DMS53 treated with DMSO at 0.1 percent for 48 hours (cell line): Measurements from ENCODE around the gene ZC3H12C.

ENCODE experiments used
- DNase-seq: peaks from one replicate; lab custom pipeline; 2025; ENCODE audit not compliant: unreplicated experiment; lab: John Stamatoyannopoulos, UW

ZC3H12C gene

DNA sequence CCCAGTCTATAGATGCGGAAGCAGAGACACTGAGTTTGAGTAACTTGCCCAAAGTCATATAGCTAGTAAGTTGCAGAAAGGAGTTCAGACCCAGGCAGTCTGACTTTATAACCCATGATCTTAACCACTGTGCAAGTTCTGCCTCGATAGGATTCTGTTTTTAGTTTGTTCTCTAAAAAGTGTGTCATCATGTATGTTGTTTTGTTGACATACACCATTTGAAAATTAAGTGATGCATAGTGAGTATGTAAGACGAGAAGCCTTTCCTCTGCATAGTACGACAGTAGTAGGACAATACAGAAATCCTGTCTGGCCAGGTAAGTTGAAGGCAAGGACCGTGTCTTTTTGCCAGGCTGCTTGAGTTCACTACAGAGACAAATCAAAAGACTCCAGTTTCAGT is 3.3 kb downstream of the ZC3H12C start:
- peak; percentile 80 for DNase-seq

DNA sequence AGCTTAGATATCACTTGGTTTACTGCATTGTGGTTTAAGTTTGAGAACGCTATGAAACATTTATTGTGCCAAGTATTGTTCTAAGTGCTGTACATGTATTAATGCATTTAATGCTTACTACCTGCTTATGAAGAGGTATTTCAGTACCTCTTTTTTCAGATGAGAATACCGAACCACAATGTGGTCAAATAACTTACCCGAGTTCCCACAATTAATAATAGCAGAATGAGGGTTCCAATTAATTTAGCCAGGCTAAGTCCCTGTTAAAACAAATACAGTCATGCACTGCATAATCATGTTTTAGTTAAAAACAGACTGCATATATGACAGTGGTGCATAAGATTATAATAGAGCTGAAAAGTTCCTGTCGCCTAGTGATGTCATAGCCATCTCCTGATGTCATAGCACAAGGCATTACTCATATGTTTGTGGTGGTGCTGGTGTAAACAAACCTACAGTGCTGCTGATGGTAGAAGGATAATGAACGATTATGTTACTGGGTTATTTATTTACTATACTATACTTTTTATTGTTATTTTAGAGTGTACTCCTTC is 4.3 kb downstream of the ZC3H12C start:
- no peak for DNase-seq

GRCh38 chr11:110098645-110099044 is 5.5 kb downstream of the ZC3H12C start:
- peak; percentile 38 for DNase-seq

DNA sequence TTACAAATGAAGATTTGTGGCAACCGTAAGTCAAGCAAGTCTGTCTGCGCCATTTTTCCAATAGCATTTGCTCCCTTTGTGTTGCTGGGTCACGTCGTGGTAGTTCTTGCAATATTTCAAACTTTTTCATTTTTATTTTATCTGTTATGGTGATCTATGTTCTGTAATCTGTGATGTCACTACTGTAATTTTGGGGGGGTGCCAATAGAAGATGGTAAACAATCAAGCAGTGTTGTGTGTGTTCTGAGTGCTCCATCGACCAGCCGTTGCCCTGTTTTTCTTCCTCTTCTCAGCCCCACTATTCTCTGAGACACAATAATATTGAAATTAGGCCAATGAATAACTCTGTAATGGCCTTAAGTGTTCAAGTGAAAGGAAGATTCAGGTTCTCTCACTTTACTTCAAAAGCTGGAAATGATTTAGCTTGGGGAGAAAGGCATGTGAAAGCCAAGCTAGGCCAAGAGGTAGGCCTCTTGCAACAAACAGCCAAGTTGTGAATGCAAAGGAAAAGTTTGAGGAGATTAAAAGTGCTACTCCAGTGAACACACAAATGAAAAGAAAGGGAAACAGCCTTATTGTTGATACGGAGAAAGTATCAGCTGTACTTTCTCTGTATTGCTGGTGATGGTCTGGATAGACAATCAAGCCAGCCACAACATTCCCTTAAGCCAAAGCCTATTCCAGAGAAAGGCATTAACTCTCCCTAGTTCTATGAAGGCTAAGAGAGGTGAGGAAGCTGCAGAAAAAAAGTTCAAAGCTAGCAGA is 7.5 kb downstream of the ZC3H12C start:
- no peak for DNase-seq

DNA sequence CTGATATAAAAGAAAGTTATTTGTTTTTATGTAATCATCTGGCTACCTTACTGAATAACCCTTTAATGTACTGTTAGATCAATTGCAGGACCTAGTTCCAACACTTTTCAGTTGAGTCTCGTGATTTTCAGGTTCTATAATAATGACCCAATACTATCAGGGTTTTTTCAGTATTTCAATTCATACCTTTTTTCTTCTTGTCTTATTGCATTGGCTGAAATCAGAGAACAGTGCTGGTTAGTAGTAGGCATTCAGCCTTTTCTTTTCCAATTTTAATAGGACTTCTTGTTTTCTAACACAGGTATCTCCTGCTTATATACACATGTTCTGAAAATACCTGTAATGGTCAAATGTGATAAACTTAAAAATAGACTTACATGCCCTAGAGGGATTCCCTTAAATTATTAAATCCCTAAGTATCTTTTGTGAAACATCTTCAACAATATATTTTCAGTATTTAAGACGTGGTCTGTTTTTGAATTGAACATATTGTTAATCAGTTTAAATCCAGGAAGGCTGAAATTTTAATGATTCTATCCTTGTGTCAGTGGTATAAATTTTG is 13.6 kb downstream of the ZC3H12C start:
- DNase-seq: no peak

DNA sequence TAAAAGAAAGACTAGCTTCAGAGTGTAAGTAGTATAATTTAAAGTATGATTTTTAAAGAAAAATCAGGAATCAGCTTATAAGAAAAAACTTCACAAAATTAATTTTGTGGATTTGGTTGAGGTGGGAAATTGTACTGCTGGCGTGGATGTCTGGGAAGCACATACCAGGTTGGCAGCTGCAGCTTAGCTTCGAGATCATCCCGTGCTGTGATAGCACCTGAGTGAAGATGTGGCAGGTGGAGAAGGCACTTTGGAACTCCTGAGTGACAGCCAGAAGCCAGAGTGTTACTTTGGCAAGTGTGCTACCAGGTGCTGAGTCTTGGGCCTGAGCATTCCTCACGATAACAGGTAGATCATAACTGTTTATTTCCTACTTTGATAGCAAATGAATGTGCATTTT is 17.7 kb downstream of the ZC3H12C start:
- DNase-seq: no peak

- DNase-seq: no peak
Measured at GRCh38 chr11:110112457-110112856, 19.3 kb downstream of the ZC3H12C start.

DNA sequence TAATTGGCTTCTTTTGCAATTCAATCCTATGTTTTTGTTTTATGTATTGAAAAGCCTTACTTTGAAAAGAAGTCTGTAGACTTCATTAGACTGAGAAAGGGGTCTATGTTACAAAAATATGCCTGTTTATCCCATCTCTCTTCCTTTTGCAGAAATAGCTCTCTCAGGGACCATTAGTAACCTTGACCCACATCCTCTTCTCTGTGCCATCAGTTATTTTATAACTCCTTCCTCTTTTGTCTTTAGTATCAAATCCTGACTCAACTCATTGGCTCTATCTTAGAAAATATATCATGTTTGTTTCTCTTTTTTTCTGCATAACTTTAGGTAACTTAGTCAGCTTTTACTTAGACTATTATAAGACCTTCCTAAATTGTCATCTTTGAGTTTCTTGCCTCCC is 20.3 kb downstream of the ZC3H12C start:
- no peak for DNase-seq

DNA sequence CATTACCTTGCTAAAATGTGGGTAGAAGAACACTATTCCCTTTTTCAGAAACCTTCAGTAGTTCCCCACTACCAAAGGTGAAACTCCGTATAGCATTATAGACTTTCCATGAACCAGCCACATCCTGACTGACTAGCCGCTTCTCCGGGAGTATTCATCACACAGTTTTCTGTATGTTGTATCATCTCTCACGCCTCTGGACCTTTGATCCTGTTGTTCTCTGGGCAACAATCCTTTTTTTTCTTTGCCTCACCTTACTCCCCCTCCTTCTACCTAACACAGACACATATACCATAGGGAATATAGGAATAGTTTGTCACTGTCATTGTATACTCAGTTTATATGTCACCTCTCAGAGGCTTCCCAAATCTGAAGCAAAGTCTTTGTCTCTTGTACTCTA is 20.8 kb downstream of the ZC3H12C start:
- DNase-seq: no peak

DNA sequence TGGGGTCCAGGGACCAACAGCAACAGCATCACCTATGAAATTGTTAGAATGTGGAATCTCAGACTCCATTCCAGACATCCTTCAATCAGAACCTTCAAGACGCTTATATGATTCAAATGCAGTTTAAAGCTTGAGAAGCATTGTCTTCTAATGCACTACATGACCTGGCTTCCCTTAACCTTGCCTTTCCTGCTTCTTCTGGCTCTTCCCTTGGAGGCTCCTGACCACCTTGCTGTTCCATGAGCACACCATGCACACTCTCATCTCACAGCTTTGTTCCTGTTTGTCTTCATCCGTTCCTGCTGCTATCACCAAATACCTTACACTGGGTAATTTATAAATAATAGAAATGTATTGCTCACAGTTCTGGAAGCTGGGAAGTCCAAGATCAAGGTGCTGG is 26.1 kb downstream of the ZC3H12C start:
- no peak for DNase-seq

GRCh38 chr11:110121204-110121603 is 28.0 kb downstream of the ZC3H12C start:
- DNase-seq: no peak

DNA sequence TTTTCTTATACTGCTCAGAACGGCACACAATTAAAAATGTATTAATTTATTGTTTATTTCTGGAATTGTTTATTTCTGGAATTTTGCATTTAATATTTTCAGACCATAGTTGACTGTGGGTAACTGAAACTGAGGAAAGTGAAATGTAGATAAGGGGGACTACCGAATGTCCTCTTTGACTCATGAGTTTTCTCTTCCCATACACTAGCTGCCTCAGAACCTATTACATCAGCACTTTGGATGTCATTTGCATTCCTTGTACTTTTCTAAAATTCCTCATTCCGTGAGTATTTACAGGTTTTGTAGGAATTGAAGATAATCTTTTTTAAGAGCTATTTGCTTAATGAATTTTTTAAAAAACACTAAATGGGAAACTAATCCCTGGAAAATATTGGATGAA is 29.8 kb downstream of the ZC3H12C start:
- DNase-seq: no peak

GRCh38 chr11:110124605-110125004 is 31.4 kb downstream of the ZC3H12C start:
- no peak for DNase-seq

- no peak for DNase-seq
Measured at GRCh38 chr11:110125632-110126031, 32.4 kb downstream of the ZC3H12C start.

GRCh38 chr11:110126936-110127335 is 33.7 kb downstream of the ZC3H12C start:
- no peak for DNase-seq

DNA sequence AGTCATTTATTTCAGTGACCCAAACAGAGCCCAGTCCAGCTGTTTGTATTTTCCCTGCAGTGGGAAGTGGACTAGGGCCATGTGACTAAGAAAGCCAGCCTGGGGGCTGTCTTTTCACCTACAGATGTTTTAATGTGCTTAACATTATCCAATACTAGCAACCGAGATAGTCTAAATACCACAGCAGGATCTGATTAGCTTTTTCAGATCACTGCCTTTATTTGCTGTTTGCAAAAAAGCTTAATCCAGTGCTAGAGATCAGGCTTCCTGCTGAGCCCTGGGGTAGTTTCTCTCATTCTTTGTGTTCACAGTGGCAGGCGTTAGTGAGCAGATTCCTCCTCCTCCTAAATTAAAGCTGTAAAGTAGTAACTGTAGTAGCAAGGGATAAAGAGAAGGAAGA is 35.0 kb downstream of the ZC3H12C start:
- no peak for DNase-seq

DNA sequence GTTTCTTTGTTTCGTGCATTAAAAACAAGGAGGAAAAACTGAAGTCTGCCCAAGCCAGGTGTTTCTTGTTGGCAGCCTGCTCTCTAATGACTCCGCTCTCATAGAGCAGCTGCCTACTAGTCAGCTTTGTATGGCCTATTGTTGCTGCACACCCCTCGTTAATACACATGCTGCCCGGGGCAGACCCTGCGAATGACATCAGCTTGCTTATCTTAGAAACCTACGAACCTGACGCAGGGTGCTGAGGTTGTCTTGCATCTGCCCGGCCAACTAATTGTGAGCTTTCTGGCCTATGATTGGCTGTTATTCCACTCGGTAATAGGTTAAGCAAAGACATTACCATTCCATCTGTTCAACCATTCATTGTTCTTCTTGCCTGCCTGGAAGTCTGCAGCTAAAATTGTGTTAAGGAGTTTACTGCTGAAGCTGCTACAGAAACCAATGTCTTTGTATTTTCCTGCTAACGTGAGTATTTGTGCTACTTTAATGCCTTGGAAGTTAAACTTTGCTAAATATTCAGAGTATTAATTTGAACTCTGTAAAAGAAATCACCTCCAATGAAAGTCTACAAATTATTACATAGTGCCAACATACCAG is 37.5 kb downstream of the ZC3H12C start:
- no peak for DNase-seq

- no peak for DNase-seq
Measured at GRCh38 chr11:110131386-110132123, 38.4 kb downstream of the ZC3H12C start.

DNA sequence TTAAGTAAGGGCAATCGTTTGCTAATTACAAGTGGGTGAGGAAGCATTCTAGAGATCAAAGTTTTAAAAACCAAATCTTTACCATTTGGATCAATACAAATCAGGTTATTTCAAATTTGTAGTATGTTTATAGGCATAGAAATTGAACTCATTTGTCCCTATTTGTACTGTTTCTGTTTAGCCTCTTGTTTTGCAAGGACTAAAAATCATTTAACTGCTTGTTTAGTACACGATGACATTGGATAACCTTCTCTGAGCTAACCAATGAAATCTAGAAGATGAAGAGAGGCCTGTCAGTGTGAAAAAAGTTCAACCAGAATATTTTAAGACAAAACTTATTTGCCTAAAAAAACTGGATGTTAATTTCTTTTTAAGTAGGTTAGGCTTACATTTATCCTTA is 40.0 kb downstream of the ZC3H12C start:
- no peak for DNase-seq

DNA sequence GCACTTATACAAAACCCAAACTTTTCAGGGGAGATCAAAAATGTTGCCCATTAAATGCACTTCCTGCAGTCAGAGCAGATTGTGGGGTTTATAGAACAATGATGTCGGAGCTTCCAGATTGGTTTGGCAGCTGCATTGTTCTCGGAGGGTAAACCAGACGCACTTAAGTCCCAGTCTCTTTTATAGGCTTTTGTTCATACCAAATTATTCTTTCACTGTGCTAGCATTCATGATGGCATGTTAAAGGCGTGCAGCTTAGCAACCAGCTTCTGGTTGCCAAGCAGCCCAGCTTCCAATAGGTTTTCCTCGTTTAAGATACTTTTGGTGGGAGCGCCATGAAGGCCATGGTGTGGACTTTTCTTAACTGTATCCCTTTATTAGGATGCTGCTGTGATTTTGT is 40.9 kb downstream of the ZC3H12C start:
- DNase-seq: no peak

DNA sequence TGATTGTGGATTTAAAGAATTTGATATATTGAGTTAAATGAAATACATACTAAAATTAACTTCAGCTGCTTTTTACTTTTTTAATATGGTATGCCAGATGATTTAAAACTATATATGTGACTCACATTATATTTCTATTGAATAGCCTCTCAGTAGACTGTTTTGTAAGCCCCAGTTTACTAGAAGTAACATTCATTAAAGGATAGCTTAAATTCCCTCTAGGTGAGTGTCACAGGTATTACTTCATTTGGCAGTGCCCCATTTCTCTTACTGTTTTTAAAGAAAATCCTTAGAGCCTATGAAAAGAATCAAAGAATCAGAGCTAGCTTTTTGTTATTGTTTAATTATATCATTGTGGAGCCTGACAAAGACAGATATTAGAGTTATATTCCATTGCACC is 48.6 kb downstream of the ZC3H12C start:
- no peak for DNase-seq
